ENCODE results near the gene FAR2.

GRCh38 chr12:29316752-29317151, 167.7 kb downstream of the FAR2 start:
- no peak for TF ChIP-seq CTCF (IDR thresholded peaks at IDR 0.05 in 4 of 5, conservative IDR thresholded peaks at IDR 0.05 in 1 of 5)
- TF ChIP-seq POLR2A (IDR thresholded peaks at IDR 0.05) = no peak

Measured in gastrocnemius medialis (tissue), 4 donors.